Activated naive CD4-positive, alpha-beta T cell treated with anti-CD3 and anti-CD28 coated beads, Interleukin-2, amount 50 U/mL, for 72 hours (primary cell): ENCODE data around the gene TSPAN9. TPM values are rescaled to one million over a fixed set of nuclear protein-coding genes. Genes with fewer than 3 reads are reported as not detected.

Source experiments
- ATAC-seq, 2 donors: fragments of 150-1000 bp; cut with Tn5 transposase; 2 replicates each; pipeline ENCODE4 v1.10.0; 2021; ENCODE audit warnings: mild to moderate bottlenecking in 2 of 2, moderate library complexity in 2 of 2
- DNase-seq, 2 donors: peaks; one replicate each; pipeline ENCODE4 v3.0.0; 2021 to 2022; ENCODE audit warnings: low spot score in 2 of 2
- H3K27ac Mint-ChIP-seq, 2 donors: one replicate each; pipeline ENCODE4 v1.8.0; 2022; ENCODE audit warnings: mild to moderate bottlenecking in 2 of 2, mixed read lengths in 2 of 2
- H3K36me3 Mint-ChIP-seq, 2 donors: one replicate each; pipeline ENCODE4 v1.8.0; 2022; ENCODE audit warnings: mixed read lengths in 2 of 2
- H3K9me3 Mint-ChIP-seq, 2 donors: one replicate each; pipeline ENCODE4 v1.8.0; 2022; ENCODE audit warnings: mixed read lengths in 2 of 2
- total RNA-seq, 2 donors: library from RNA; stranded (reverse); gene quantifications; one replicate each; pipeline ENCODE4 v1.2.3, GENCODE V29; 2022

The TSPAN9 gene
- total RNA-seq, 2 donors from 2014 or later = 0.50 to 0.97 TPM

- DNase-seq (no peak), ATAC-seq (no peak)
- no peak overlapping the region for H3K27ac Mint-ChIP-seq
- peaks cover 6 to 7% of the 10 kb centered on the region in 2 donors for H3K9me3 Mint-ChIP-seq
- H3K36me3 Mint-ChIP-seq = peaks cover 6 to 9% of the 10 kb centered on the region in 2 donors
Measured at GRCh38 chr12:3123729-3124128, 46.5 kb downstream of the TSPAN9 start.

- Mint-ChIP-seq H3K36me3 (peaks cover 13 to 15% of the 10 kb centered on the region in 2 donors), H3K27ac (no peak overlapping the region), H3K9me3 (peaks cover 11 to 14% of the 10 kb centered on the region in 2 donors)
- DNase-seq (no peak), ATAC-seq (no peak)
Measured at GRCh38 chr12:3124917-3125316, 47.7 kb downstream of the TSPAN9 start.

- DNase-seq (no peak), ATAC-seq (no peak)
- Mint-ChIP-seq H3K27ac (no peak overlapping the region), H3K36me3 (peaks cover 13 to 15% of the 10 kb centered on the region in 2 donors), H3K9me3 (peaks cover 11 to 14% of the 10 kb centered on the region in 2 donors)
Measured at GRCh38 chr12:3125674-3126073, 48.5 kb downstream of the TSPAN9 start.

GRCh38 chr12:3127832-3128231, 50.7 kb downstream of the TSPAN9 start:
- no peak for ATAC-seq
- Mint-ChIP-seq H3K36me3 (peaks cover 13 to 15% of the 10 kb centered on the region in 2 donors), H3K9me3 (peaks cover 11 to 14% of the 10 kb centered on the region in 2 donors), H3K27ac (no peak overlapping the region)
- DNase-seq = no peak

GRCh38 chr12:3128498-3129293, 51.5 kb downstream of the TSPAN9 start:
- DNase-seq (no peak), ATAC-seq (no peak)
- H3K36me3 Mint-ChIP-seq = peaks cover 13 to 15% of the 10 kb centered on the region in 2 donors
- peaks cover 11 to 14% of the 10 kb centered on the region in 2 donors for H3K9me3 Mint-ChIP-seq
- no peak overlapping the region for H3K27ac Mint-ChIP-seq

GRCh38 chr12:3129301-3130056, 52.3 kb downstream of the TSPAN9 start:
- Mint-ChIP-seq H3K9me3 (peaks cover 11 to 14% of the 10 kb centered on the region in 2 donors), H3K27ac (peak overlapping the region in 1 of 2 donors; percentile 62), H3K36me3 (peaks cover 13 to 15% of the 10 kb centered on the region in 2 donors)
- no peak for DNase-seq
- peak; percentile 47 to 86 for ATAC-seq

GRCh38 chr12:3130057-3130830, 53.1 kb downstream of the TSPAN9 start:
- DNase-seq = no peak

GRCh38 chr12:3131129-3131528, 54.0 kb downstream of the TSPAN9 start:
- peaks cover 8 to 9% of the 10 kb centered on the region in 2 donors for H3K9me3 Mint-ChIP-seq
- peaks cover 7 to 8% of the 10 kb centered on the region in 2 donors for H3K36me3 Mint-ChIP-seq
- H3K27ac Mint-ChIP-seq = no peak overlapping the region
- DNase-seq (no peak), ATAC-seq (no peak)

More at GRCh38 chr12:3130057-3130830, 53.1 kb downstream of the TSPAN9 start:
- H3K27ac Mint-ChIP-seq = peak overlapping the region in 1 of 2 donors; percentile 62
- peaks cover 11 to 14% of the 10 kb centered on the region in 2 donors for H3K9me3 Mint-ChIP-seq
- ATAC-seq = no peak
- peaks cover 13 to 15% of the 10 kb centered on the region in 2 donors for H3K36me3 Mint-ChIP-seq

GRCh38 chr12:3132636-3133404, 55.6 kb downstream of the TSPAN9 start:
- Mint-ChIP-seq H3K27ac (no peak overlapping the region), H3K9me3 (peaks cover 6 to 9% of the 10 kb centered on the region in 2 donors), H3K36me3 (peaks cover 6 to 7% of the 10 kb centered on the region in 2 donors)
- DNase-seq = no peak
- no peak for ATAC-seq

GRCh38 chr12:3133405-3133783, 56.2 kb downstream of the TSPAN9 start:
- Mint-ChIP-seq H3K36me3 (peaks cover 6 to 7% of the 10 kb centered on the region in 2 donors), H3K9me3 (peaks cover 6 to 9% of the 10 kb centered on the region in 2 donors), H3K27ac (no peak overlapping the region)
- ATAC-seq (no peak), DNase-seq (no peak)

GRCh38 chr12:3134126-3134525, 56.9 kb downstream of the TSPAN9 start:
- DNase-seq = no peak
- ATAC-seq = no peak
- Mint-ChIP-seq H3K36me3 (peaks cover 3% of the 10 kb centered on the region in 2 donors), H3K27ac (no peak overlapping the region), H3K9me3 (peaks cover 2% of the 10 kb centered on the region in 2 donors)

- Mint-ChIP-seq H3K9me3 (no peaks in the 10 kb centered on the region), H3K27ac (no peak overlapping the region), H3K36me3 (no peaks in the 10 kb centered on the region)
- DNase-seq = no peak
- no peak for ATAC-seq
Measured at GRCh38 chr12:3134526-3135135, 57.5 kb downstream of the TSPAN9 start.

GRCh38 chr12:3135522-3136461, 58.6 kb downstream of the TSPAN9 start:
- Mint-ChIP-seq H3K36me3 (no peaks in the 10 kb centered on the region), H3K9me3 (no peaks in the 10 kb centered on the region), H3K27ac (no peak overlapping the region)
- DNase-seq (peak in 1 of 2 donors; percentile 46), ATAC-seq (peak; percentile 73 to 76)

GRCh38 chr12:3136641-3137267, 59.6 kb downstream of the TSPAN9 start:
- Mint-ChIP-seq H3K36me3 (no peaks in the 10 kb centered on the region), H3K9me3 (no peaks in the 10 kb centered on the region), H3K27ac (no peak overlapping the region)
- ATAC-seq (no peak), DNase-seq (no peak)
